ENCODE measurements around the gene IGLL5. TPM values are rescaled to one million over a fixed set of nuclear protein-coding genes. Genes with fewer than 3 reads are reported as not detected.

The IGLL5 gene
- polyA plus RNA-seq, 4 donors, result 0.28 to 0.29 TPM; not detected in 2

- DNase-seq (ENCODE audit: low read depth in 4 of 4, low spot score in 2 of 4), result no peak
These were observed 36.9 kb downstream of the IGLL5 start for GRCh38 chr22:22924369-22925145.

GRCh38 chr22:22925146-22925804 is 37.7 kb downstream of the IGLL5 start:
- no peak for DNase-seq (ENCODE audit: low read depth in 4 of 4, low spot score in 2 of 4)

- DNase-seq (ENCODE audit: low read depth in 4 of 4, low spot score in 2 of 4), result peak in 2 of 4 donors; percentile 9 to 10
These were observed 38.3 kb downstream of the IGLL5 start for GRCh38 chr22:22925805-22926369.

- no peak for DNase-seq (ENCODE audit: low read depth in 4 of 4, low spot score in 2 of 4)
These were observed 39.0 kb downstream of the IGLL5 start for GRCh38 chr22:22926370-22927195.

GRCh38 chr22:22927196-22927887 is 39.7 kb downstream of the IGLL5 start:
- no peak for DNase-seq (ENCODE audit: low read depth in 4 of 4, low spot score in 2 of 4)

GRCh38 chr22:22927888-22928665 is 40.5 kb downstream of the IGLL5 start:
- no peak for DNase-seq (ENCODE audit: low read depth in 4 of 4, low spot score in 2 of 4)

- DNase-seq (ENCODE audit: low read depth in 4 of 4, low spot score in 2 of 4), result no peak
These were observed 41.2 kb downstream of the IGLL5 start for GRCh38 chr22:22928666-22929380.

- DNase-seq (ENCODE audit: low read depth in 4 of 4, low spot score in 2 of 4), result no peak
These were observed 42.0 kb downstream of the IGLL5 start for GRCh38 chr22:22929381-22930221.

- DNase-seq (ENCODE audit: low read depth in 4 of 4, low spot score in 2 of 4), result no peak
These were observed 42.5 kb downstream of the IGLL5 start for GRCh38 chr22:22930222-22930497.

- no peak for DNase-seq (ENCODE audit: low read depth in 4 of 4, low spot score in 2 of 4)
These were observed 43.2 kb downstream of the IGLL5 start for GRCh38 chr22:22930571-22931556.

- no peak for DNase-seq (ENCODE audit: low read depth in 4 of 4, low spot score in 2 of 4)
These were observed 44.1 kb downstream of the IGLL5 start for GRCh38 chr22:22931557-22932270.

- no peak for DNase-seq (ENCODE audit: low read depth in 4 of 4, low spot score in 2 of 4)
These were observed 44.9 kb downstream of the IGLL5 start for GRCh38 chr22:22932512-22932941.

GRCh38 chr22:22933100-22933806 is 45.6 kb downstream of the IGLL5 start:
- no peak for DNase-seq (ENCODE audit: low read depth in 4 of 4, low spot score in 2 of 4)

- DNase-seq (ENCODE audit: low read depth in 4 of 4, low spot score in 2 of 4), result no peak
These were observed 46.4 kb downstream of the IGLL5 start for GRCh38 chr22:22933807-22934542.

- no peak for DNase-seq (ENCODE audit: low read depth in 4 of 4, low spot score in 2 of 4)
These were observed 47.0 kb downstream of the IGLL5 start for GRCh38 chr22:22934543-22935055.
